HEK293 (cell line): ENCODE measurements around the gene SH3RF3.

Source experiments
- MEIS1 ChIP-seq: sonication (generic); formaldehyde crosslinking; IDR thresholded peaks from 2 replicates; pipeline ENCODE4 v1.8.1; 2022; ENCODE audit warnings: missing genetic modification reagents, mild to moderate bottlenecking, borderline replicate concordance
- ZNF510 ChIP-seq: fragments of 450-650 bp; formaldehyde crosslinking; IDR thresholded peaks from 2 replicates; pipeline ENCODE4 v1.5.1; 2018; ENCODE audit warnings: mild to moderate bottlenecking, missing genetic modification characterization, missing biosample characterization; ENCODE audit not compliant: insufficient replicate concordance
- ZNF561 ChIP-seq: fragments of 450-650 bp; IDR thresholded peaks from 2 replicates; pipeline ENCODE4 v1.5.1; 2018; ENCODE audit warnings: missing biosample characterization, missing genetic modification characterization, borderline replicate concordance
- TF ChIP-seq, protein P1 (sequence below): fragments of 450-650 bp; formaldehyde crosslinking; IDR thresholded peaks from 2 replicates; pipeline ENCODE4 v1.5.1; 2016; ENCODE audit warnings: missing biosample characterization, missing genetic modification characterization
- TF ChIP-seq, protein P2 (sequence below): fragments of 450-650 bp; formaldehyde crosslinking; IDR thresholded peaks from 2 replicates; pipeline ENCODE4 v1.5.1; 2016; ENCODE audit warnings: missing biosample characterization, missing genetic modification characterization

DNA sequence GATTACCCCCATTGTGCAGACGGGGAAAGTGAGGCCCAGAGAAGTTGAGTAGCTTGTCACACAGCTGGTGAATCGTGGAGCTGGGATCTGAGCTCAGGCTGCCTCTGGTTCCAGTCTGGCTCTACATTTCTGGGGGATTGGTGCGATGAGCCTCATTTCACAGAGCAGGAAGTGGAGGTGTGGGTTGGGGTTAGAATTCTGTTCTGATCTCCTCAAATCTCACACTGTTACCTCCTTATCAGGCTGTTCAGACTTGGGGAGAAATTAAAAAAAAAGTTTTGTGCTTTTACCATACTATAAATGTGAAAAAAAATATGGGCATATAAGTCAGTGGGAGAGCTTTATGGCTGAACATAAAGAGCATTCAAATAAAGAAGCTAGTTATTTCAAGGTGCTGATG lies 21.6 kb downstream of the SH3RF3 start:
- TF ChIP-seq, protein P1, sequence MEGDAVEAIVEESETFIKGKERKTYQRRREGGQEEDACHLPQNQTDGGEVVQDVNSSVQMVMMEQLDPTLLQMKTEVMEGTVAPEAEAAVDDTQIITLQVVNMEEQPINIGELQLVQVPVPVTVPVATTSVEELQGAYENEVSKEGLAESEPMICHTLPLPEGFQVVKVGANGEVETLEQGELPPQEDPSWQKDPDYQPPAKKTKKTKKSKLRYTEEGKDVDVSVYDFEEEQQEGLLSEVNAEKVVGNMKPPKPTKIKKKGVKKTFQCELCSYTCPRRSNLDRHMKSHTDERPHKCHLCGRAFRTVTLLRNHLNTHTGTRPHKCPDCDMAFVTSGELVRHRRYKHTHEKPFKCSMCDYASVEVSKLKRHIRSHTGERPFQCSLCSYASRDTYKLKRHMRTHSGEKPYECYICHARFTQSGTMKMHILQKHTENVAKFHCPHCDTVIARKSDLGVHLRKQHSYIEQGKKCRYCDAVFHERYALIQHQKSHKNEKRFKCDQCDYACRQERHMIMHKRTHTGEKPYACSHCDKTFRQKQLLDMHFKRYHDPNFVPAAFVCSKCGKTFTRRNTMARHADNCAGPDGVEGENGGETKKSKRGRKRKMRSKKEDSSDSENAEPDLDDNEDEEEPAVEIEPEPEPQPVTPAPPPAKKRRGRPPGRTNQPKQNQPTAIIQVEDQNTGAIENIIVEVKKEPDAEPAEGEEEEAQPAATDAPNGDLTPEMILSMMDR (tag by site-specific recombination): no peak
- no peak for TF ChIP-seq ZNF510 (tag by site-specific recombination)
- TF ChIP-seq, protein P2, sequence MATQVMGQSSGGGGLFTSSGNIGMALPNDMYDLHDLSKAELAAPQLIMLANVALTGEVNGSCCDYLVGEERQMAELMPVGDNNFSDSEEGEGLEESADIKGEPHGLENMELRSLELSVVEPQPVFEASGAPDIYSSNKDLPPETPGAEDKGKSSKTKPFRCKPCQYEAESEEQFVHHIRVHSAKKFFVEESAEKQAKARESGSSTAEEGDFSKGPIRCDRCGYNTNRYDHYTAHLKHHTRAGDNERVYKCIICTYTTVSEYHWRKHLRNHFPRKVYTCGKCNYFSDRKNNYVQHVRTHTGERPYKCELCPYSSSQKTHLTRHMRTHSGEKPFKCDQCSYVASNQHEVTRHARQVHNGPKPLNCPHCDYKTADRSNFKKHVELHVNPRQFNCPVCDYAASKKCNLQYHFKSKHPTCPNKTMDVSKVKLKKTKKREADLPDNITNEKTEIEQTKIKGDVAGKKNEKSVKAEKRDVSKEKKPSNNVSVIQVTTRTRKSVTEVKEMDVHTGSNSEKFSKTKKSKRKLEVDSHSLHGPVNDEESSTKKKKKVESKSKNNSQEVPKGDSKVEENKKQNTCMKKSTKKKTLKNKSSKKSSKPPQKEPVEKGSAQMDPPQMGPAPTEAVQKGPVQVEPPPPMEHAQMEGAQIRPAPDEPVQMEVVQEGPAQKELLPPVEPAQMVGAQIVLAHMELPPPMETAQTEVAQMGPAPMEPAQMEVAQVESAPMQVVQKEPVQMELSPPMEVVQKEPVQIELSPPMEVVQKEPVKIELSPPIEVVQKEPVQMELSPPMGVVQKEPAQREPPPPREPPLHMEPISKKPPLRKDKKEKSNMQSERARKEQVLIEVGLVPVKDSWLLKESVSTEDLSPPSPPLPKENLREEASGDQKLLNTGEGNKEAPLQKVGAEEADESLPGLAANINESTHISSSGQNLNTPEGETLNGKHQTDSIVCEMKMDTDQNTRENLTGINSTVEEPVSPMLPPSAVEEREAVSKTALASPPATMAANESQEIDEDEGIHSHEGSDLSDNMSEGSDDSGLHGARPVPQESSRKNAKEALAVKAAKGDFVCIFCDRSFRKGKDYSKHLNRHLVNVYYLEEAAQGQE (tag by site-specific recombination): no peak
- TF ChIP-seq MEIS1: no peak
- TF ChIP-seq ZNF561 (tag by site-specific recombination): no peak
